ENCODE data around the gene NBAS. TPM values are rescaled to one million over a fixed set of nuclear protein-coding genes. Genes with fewer than 3 reads are reported as not detected.

The NBAS gene
- total RNA-seq, 2 experiments from 2014 or later, result 24.3 to 25.5 TPM

- Mint-ChIP-seq H3K27me3 (no peaks in the 10 kb centered on the region), H3K27ac (no peak overlapping the region), H3K4me3 (no peak overlapping the region), H3K36me3 (ENCODE audit: low read depth) (peaks cover 38% of the 10 kb centered on the region), H3K4me1 (ENCODE audit: low read depth) (peaks cover 24% of the 10 kb centered on the region), H3K9me3 (peaks cover 5% of the 10 kb centered on the region)
- H3K36me3 ChIP-seq (ENCODE audit: insufficient read depth, low read length), result peaks cover 4% of the 10 kb centered on the region
- H3K27ac ChIP-seq (ENCODE audit: low read depth in 1 of 2, low read length in 2 of 2), result no peak overlapping the region
- CTCF ChIA-PET, result no interaction called here
- ATAC-seq (ENCODE audit: poor library complexity) (no peak), DNase-seq (no peak)
- no peaks in the 10 kb centered on the region for H3K9me3 ChIP-seq (ENCODE audit: control insufficient read depth in 1 of 2, insufficient read depth in 1 of 2, low read length in 2 of 2)
- no peaks in the 10 kb centered on the region for H3K4me1 ChIP-seq (ENCODE audit: insufficient read depth, low read length)
- no peaks in the 10 kb centered on the region for H3K27me3 ChIP-seq (ENCODE audit: control insufficient read depth in 1 of 2, insufficient read depth in 2 of 2, low read length in 2 of 2)
- no peak for TF ChIP-seq CTCF (IDR thresholded peaks at IDR 0.05)
- POLR2A ChIA-PET, result no interaction called here
- H3K4me3 ChIP-seq (ENCODE audit: low read length), result no peak overlapping the region
- intact Hi-C loops (cut with DNase I, micrococcal nuclease), result no loop called here
Observed at GRCh38 chr2:15243762-15244161, 317.4 kb downstream of the NBAS start.

- Mint-ChIP-seq H3K36me3 (ENCODE audit: low read depth) (peaks cover 36% of the 10 kb centered on the region), H3K4me1 (ENCODE audit: low read depth) (peaks cover 21% of the 10 kb centered on the region), H3K9me3 (peaks cover 4% of the 10 kb centered on the region), H3K27ac (no peak overlapping the region), H3K4me3 (no peak overlapping the region), H3K27me3 (no peaks in the 10 kb centered on the region)
- no peak overlapping the region for H3K4me3 ChIP-seq (ENCODE audit: low read length)
- ATAC-seq (ENCODE audit: poor library complexity), result no peak
- intact Hi-C loops (cut with DNase I, micrococcal nuclease), result no loop called here
- no peaks in the 10 kb centered on the region for H3K27me3 ChIP-seq (ENCODE audit: control insufficient read depth in 1 of 2, insufficient read depth in 2 of 2, low read length in 2 of 2)
- H3K4me1 ChIP-seq (ENCODE audit: insufficient read depth, low read length), result no peaks in the 10 kb centered on the region
- CTCF ChIA-PET, result no interaction called here
- peak in 1 of 14 experiments; percentile 4 for DNase-seq
- H3K36me3 ChIP-seq (ENCODE audit: insufficient read depth, low read length), result peaks cover 8% of the 10 kb centered on the region
- POLR2A ChIA-PET, result no interaction called here
- no peak for TF ChIP-seq CTCF (IDR thresholded peaks at IDR 0.05)
- H3K27ac ChIP-seq (ENCODE audit: low read depth in 1 of 2, low read length in 2 of 2), result no peak overlapping the region
- no peaks in the 10 kb centered on the region for H3K9me3 ChIP-seq (ENCODE audit: control insufficient read depth in 1 of 2, insufficient read depth in 1 of 2, low read length in 2 of 2)
Observed at GRCh38 chr2:15242936-15243461, 318.1 kb downstream of the NBAS start.

GRCh38 chr2:15241929-15242328 is 319.2 kb downstream of the NBAS start:
- no peaks in the 10 kb centered on the region for H3K27me3 Mint-ChIP-seq
- CTCF ChIA-PET, result no interaction called here

More at GRCh38 chr2:15241929-15242328, 319.2 kb downstream of the NBAS start:
- H3K27ac Mint-ChIP-seq, result no peak overlapping the region
- ATAC-seq (ENCODE audit: poor library complexity) (no peak), DNase-seq (no peak)
- H3K4me3 Mint-ChIP-seq, result no peak overlapping the region
- Histone ChIP-seq H3K27ac (ENCODE audit: low read depth in 1 of 2, low read length in 2 of 2) (no peak overlapping the region), H3K9me3 (ENCODE audit: control insufficient read depth in 1 of 2, insufficient read depth in 1 of 2, low read length in 2 of 2) (no peaks in the 10 kb centered on the region), H3K4me3 (ENCODE audit: low read length) (no peak overlapping the region), H3K27me3 (ENCODE audit: control insufficient read depth in 1 of 2, insufficient read depth in 2 of 2, low read length in 2 of 2) (no peaks in the 10 kb centered on the region), H3K36me3 (ENCODE audit: insufficient read depth, low read length) (peaks cover 9% of the 10 kb centered on the region), H3K4me1 (ENCODE audit: insufficient read depth, low read length) (no peaks in the 10 kb centered on the region)
- POLR2A ChIA-PET, result no interaction called here
- intact Hi-C loops (cut with DNase I, micrococcal nuclease), result no loop called here
- H3K9me3 Mint-ChIP-seq, result no peaks in the 10 kb centered on the region
- H3K36me3 Mint-ChIP-seq (ENCODE audit: low read depth), result peaks cover 36% of the 10 kb centered on the region
- H3K4me1 Mint-ChIP-seq (ENCODE audit: low read depth), result peaks cover 13% of the 10 kb centered on the region
- TF ChIP-seq CTCF (IDR thresholded peaks at IDR 0.05), result no peak

Measured in CD4-positive, alpha-beta T cell (primary cell).